IMR-90 (cell line): Measurements from ENCODE around the gene MAP7. TPM values are rescaled to one million over a fixed set of nuclear protein-coding genes. Genes with fewer than 3 reads are reported as not detected.

Experiments
- ATAC-seq: fragments of 200-7000 bp; cut with Tn5 transposase; 2 replicates; pipeline ENCODE4 v1.9.1; 2020; ENCODE audit warnings: low read depth, mild to moderate bottlenecking, moderate library complexity
- BruUV-seq: library from RNA; stranded (reverse); fragments of 400-500 nt; replicated peaks from 2 replicates; lab custom pipeline; 2021; lab: Mats Ljungman, UMichigan
- CTCF ChIA-PET: fragments of 300-600 bp; formaldehyde crosslinking; extraction: SDS; loops from one replicate; lab custom pipeline; 2021; ENCODE audit warnings: antibody characterized with exemption; lab: Yijun Ruan, JAX
- POLR2A ChIA-PET: fragments of 300-600 bp; sonication (Branson Sonifier 250); formaldehyde crosslinking; loops from one replicate; lab custom pipeline; 2022; ENCODE audit warnings: antibody characterized with exemption; ENCODE audit not compliant: unreplicated experiment; lab: Charles Lee
- DNase-seq: peaks from one replicate; pipeline ENCODE4 v3.0.0; 2013
- H2AFZ ChIP-seq: replicated peaks from 2 replicates; pipeline ENCODE3; 2013; ENCODE audit warnings: low read length, mild to moderate bottlenecking; ENCODE audit not compliant: poor library complexity
- H2AK5ac ChIP-seq: 2 replicates; pipeline ENCODE4 v1.6.1; 2013; ENCODE audit warnings: low read depth, low read length, inconsistent platforms
- H2AK9ac ChIP-seq: replicated peaks from 2 replicates; pipeline ENCODE3; 2013; ENCODE audit warnings: mild to moderate bottlenecking, low read depth, low read length, moderate library complexity; ENCODE audit not compliant: poor library complexity
- H2BK120ac ChIP-seq: 2 replicates; pipeline ENCODE4 v1.6.1; 2013; ENCODE audit warnings: low read depth, low read length, inconsistent platforms
- H2BK15ac ChIP-seq: 3 replicates; pipeline ENCODE4 v1.6.1; 2013; ENCODE audit warnings: low read depth, low read length, inconsistent platforms
- H2BK20ac ChIP-seq: 2 replicates; pipeline ENCODE4 v1.6.1; 2013; ENCODE audit warnings: low read depth, mild to moderate bottlenecking, inconsistent platforms, low read length, moderate library complexity
- H2BK5ac ChIP-seq: 2 replicates; pipeline ENCODE4 v1.6.1; 2013; ENCODE audit warnings: mild to moderate bottlenecking, low read depth, low read length, inconsistent platforms; ENCODE audit not compliant: poor library complexity, severe bottlenecking
- H3K14ac ChIP-seq: replicated peaks from 2 replicates; pipeline ENCODE4 v1.6.1; 2013; ENCODE audit warnings: low read depth, low read length, inconsistent platforms
- H3K18ac ChIP-seq: 2 replicates; pipeline ENCODE4 v1.6.1; 2013; ENCODE audit warnings: low read depth, low read length, control low read depth
- H3K23ac ChIP-seq: 2 replicates; pipeline ENCODE4 v1.6.1; 2013; ENCODE audit warnings: low read depth, low read length, inconsistent platforms
- H3K27ac ChIP-seq: 2 replicates; pipeline ENCODE4 v1.5.1; 2013; ENCODE audit warnings: mild to moderate bottlenecking, control low read depth, low read length; ENCODE audit not compliant: insufficient read depth
- H3K27me3 ChIP-seq: 2 replicates; pipeline ENCODE4 v1.6.1; 2013; ENCODE audit warnings: low read length; ENCODE audit not compliant: control insufficient read depth, insufficient read depth
- H3K36me3 ChIP-seq: 2 replicates; pipeline ENCODE4 v1.6.1; 2013; ENCODE audit warnings: low read length, mixed read lengths; ENCODE audit not compliant: control insufficient read depth, insufficient read depth
- H3K4ac ChIP-seq: 2 replicates; pipeline ENCODE4 v1.6.1; 2013; ENCODE audit warnings: low read depth, low read length, inconsistent platforms
- H3K4me1 ChIP-seq: 2 replicates; pipeline ENCODE4 v1.6.1; 2013; ENCODE audit warnings: low read length, mixed read lengths; ENCODE audit not compliant: control insufficient read depth, insufficient read depth
- H3K4me2 ChIP-seq: 2 replicates; pipeline ENCODE4 v1.6.1; 2013; ENCODE audit warnings: low read depth, mild to moderate bottlenecking, control low read depth, low read length, moderate library complexity
- H3K4me3 ChIP-seq: 2 replicates; pipeline ENCODE4 v1.5.1; 2013; ENCODE audit warnings: low read depth, mild to moderate bottlenecking, control low read depth, low read length, moderate library complexity; ENCODE audit not compliant: insufficient read depth
- H3K56ac ChIP-seq: 2 replicates; pipeline ENCODE4 v1.6.1; 2013; ENCODE audit warnings: low read length, inconsistent platforms; ENCODE audit not compliant: insufficient read depth; ENCODE audit errors: extremely low read depth
- H3K79me1 ChIP-seq, 2 experiments: 2 replicates each; pipeline ENCODE4 v1.6.1; 2013; ENCODE audit warnings: low read length in 2 of 2, inconsistent platforms in 1 of 2, low read depth in 1 of 2
- H3K9ac ChIP-seq: 2 replicates; pipeline ENCODE4 v1.6.1; 2013; ENCODE audit warnings: low read depth, low read length, control low read depth
- H3K9me1 ChIP-seq: 2 replicates; pipeline ENCODE4 v1.6.1; 2013; ENCODE audit warnings: low read length, inconsistent platforms; ENCODE audit not compliant: insufficient read depth
- H3K9me3 ChIP-seq: 2 replicates; pipeline ENCODE4 v1.6.1; 2013; ENCODE audit warnings: low read length; ENCODE audit not compliant: control insufficient read depth, insufficient read depth
- H4K20me1 ChIP-seq: 2 replicates; pipeline ENCODE4 v1.6.1; 2013; ENCODE audit warnings: low read length, inconsistent platforms; ENCODE audit not compliant: insufficient read depth
- H4K5ac ChIP-seq: 2 replicates; pipeline ENCODE4 v1.6.1; 2013; ENCODE audit warnings: mild to moderate bottlenecking, low read depth, low read length, control low read depth
- H4K8ac ChIP-seq, 2 experiments: 2 replicates each; pipeline ENCODE4 v1.6.1; 2013; ENCODE audit warnings: low read depth in 2 of 2, low read length in 2 of 2, control low read depth in 1 of 2, inconsistent platforms in 1 of 2
- H4K91ac ChIP-seq: 2 replicates; pipeline ENCODE4 v1.6.1; 2013; ENCODE audit warnings: low read depth, low read length, inconsistent platforms; ENCODE audit not compliant: insufficient read depth
- BHLHE40 ChIP-seq: fragments of 150-350 bp; IDR thresholded peaks from 2 replicates; pipeline ENCODE4 v1.6.1; 2016; ENCODE audit warnings: mild to moderate bottlenecking, low read depth, low read length
- CEBPB ChIP-seq: IDR thresholded peaks from 2 replicates; pipeline ENCODE4 v1.6.1; 2012; ENCODE audit warnings: low read depth, low read length, improper control_type of control experiment
- CHD1 ChIP-seq: IDR thresholded peaks from 2 replicates; pipeline ENCODE4 v1.6.1; 2012; ENCODE audit warnings: low read depth, low read length, improper control_type of control experiment
- FOS ChIP-seq: fragments of 150-350 bp; IDR thresholded peaks from 2 replicates; pipeline ENCODE4 v1.6.1; 2016; ENCODE audit warnings: low read depth, low read length
- MAFK ChIP-seq: IDR thresholded peaks from 2 replicates; pipeline ENCODE4 v1.6.1; 2012; ENCODE audit warnings: low read depth, low read length, improper control_type of control experiment
- NFE2L2 ChIP-seq: fragments of 150-350 bp; IDR thresholded peaks from 2 replicates; pipeline ENCODE4 v1.6.1; 2016; ENCODE audit warnings: low read depth, mild to moderate bottlenecking, low read length
- POLR2A ChIP-seq: IDR thresholded peaks from 2 replicates; pipeline ENCODE4 v1.6.1; 2012; ENCODE audit warnings: mild to moderate bottlenecking, low read depth, low read length
- RCOR1 ChIP-seq: IDR thresholded peaks from 2 replicates; pipeline ENCODE4 v1.6.1; 2012; ENCODE audit warnings: mild to moderate bottlenecking, low read length, improper control_type of control experiment; ENCODE audit not compliant: insufficient replicate concordance
- RFX5 ChIP-seq: IDR thresholded peaks from 2 replicates; pipeline ENCODE4 v1.8.0; 2012; ENCODE audit warnings: low read depth, mild to moderate bottlenecking, low read length, moderate library complexity
- SMC3 ChIP-seq: fragments of 150-350 bp; IDR thresholded peaks from 2 replicates; pipeline ENCODE4 v1.6.1; 2016; ENCODE audit warnings: low read depth, mild to moderate bottlenecking, antibody characterized with exemption, low read length, moderate library complexity
- USF2 ChIP-seq: fragments of 150-350 bp; IDR thresholded peaks from 2 replicates; pipeline ENCODE4 v1.6.1; 2017; ENCODE audit warnings: mild to moderate bottlenecking, antibody characterized with exemption, low read length, low read depth
- WGBS, 2 experiments: methylation state at CpG; one replicate each; pipeline versions ENCODE4 v1.1.5 to v1.1.7; 2013; ENCODE audit warnings: missing lambda C conversion rate in 2 of 2; ENCODE audit not compliant: insufficient read length in 1 of 2; ENCODE audit errors: extremely low coverage in 2 of 2; 5-methylcytosine and 5-hydroxymethylcytosine counted together
- dilution Hi-C: fragments of 300-500 bp; cut with HindIII; formaldehyde crosslinking; loops from one replicate; pipeline ENCODE4 v1.14.3; 2018; ENCODE audit warnings: low sequenced_read_pairs; ENCODE audit not compliant: unreplicated experiment
- in situ Hi-C: fragments of 300-500 bp; cut with MboI; formaldehyde crosslinking; loops from 3 replicates; pipeline ENCODE4 v1.14.3; 2019; ENCODE audit warnings: low sequenced_read_pairs, inconsistent platforms, mixed read lengths
- intact Hi-C: fragments of 100-400 bp; cut with micrococcal nuclease; formaldehyde crosslinking; loops from 2 replicates; pipeline ENCODE4 v1.10.0; 2022
- polyA plus RNA-seq, 3 experiments: library from polyadenylated mRNA; depleted of rRNA; stranded (reverse); fragments of >200 nt; gene quantifications; 2 replicates each; pipeline ENCODE4 v1.2.3, GENCODE V29; 2012; ENCODE audit warnings: low replicate concordance in 1 of 3
- total RNA-seq: library from RNA; depleted of rRNA; stranded (reverse); fragments of >200 nt; gene quantifications from 2 replicates; pipeline ENCODE4 v1.2.3, GENCODE V29; 2012
- TF ChIP-seq, protein P1 (sequence below): conservative IDR thresholded peaks from 2 replicates; pipeline ENCODE4 v1.5.1; 2012; ENCODE audit warnings: mild to moderate bottlenecking, low read depth, low read length, improper control_type of control experiment

The MAP7 gene
- total and polyA plus RNA-seq, 2 of the 4 experiments (the other 2 are of a cell fraction): 0.19 to 0.36 TPM

DNA sequence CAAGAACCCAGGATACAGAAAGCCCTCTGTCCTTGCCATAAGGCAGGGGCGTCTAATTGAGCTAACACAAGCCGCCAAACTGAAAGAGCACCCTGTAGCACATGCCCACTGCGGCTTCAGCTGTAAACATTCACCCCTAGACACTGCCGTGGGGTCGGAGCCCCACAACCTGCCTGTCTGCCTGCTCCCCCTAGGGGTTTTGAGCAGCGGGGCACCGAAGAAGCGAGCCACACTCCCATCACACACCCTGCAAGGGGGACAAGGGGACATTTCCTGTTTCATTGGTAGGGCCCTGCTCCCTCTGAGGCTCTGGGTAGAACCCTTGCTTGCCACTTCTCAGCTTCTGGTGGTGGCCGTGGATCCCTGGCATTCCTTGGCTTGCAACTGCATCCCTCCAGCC is 215.4 kb downstream of the MAP7 start:
- BruUV-seq: no TSS peak
- Histone ChIP-seq H4K91ac (no peak overlapping the region), H4K8ac (no peak overlapping the region), H3K9me3 (no peaks in the 10 kb centered on the region), H2BK120ac (no peak overlapping the region), H3K4ac (no peak overlapping the region), H3K27ac (no peak overlapping the region), H3K36me3 (no peaks in the 10 kb centered on the region), H3K4me3 (no peak overlapping the region), H3K14ac (no peak overlapping the region), H3K9ac (no peak overlapping the region), H2AK5ac (no peak overlapping the region), H2BK15ac (no peak overlapping the region), H3K56ac (no peak overlapping the region), H4K20me1 (no peaks in the 10 kb centered on the region), H2AK9ac (no peak overlapping the region), H3K18ac (no peak overlapping the region), H3K79me1 (no peaks in the 10 kb centered on the region), H3K4me1 (peaks cover 3% of the 10 kb centered on the region; the same call in 1 of the 2 replicates), H3K4me2 (no peak overlapping the region), H4K5ac (no peak overlapping the region), H3K9me1 (no peaks in the 10 kb centered on the region), H2AFZ (no peak overlapping the region), H2BK5ac (no peak overlapping the region), H3K27me3 (peaks cover 11% of the 10 kb centered on the region), H2BK20ac (no peak overlapping the region), H3K23ac (no peak overlapping the region)
- in situ Hi-C loops: no loop called here
- ChIA-PET POLR2A (no interaction called here), CTCF (no interaction called here)
- intact Hi-C loops: no loop called here
- dilution Hi-C loops: no loop called here
- ATAC-seq (no peak), DNase-seq (no peak)
- whole genome bisulfite sequencing, 2 experiments: 90% methylated on average over 3 of the region's 9 CpGs; no CpG with 5 or more reads in 1 of the 2 experiments
- TF ChIP-seq FOS: no peak
- TF ChIP-seq POLR2A: no peak
- no peak for TF ChIP-seq SMC3
- no peak for TF ChIP-seq NFE2L2
- TF ChIP-seq BHLHE40: no peak
- TF ChIP-seq CHD1: no peak
- no peak for TF ChIP-seq RCOR1
- no peak for TF ChIP-seq MAFK
- TF ChIP-seq, protein P1, sequence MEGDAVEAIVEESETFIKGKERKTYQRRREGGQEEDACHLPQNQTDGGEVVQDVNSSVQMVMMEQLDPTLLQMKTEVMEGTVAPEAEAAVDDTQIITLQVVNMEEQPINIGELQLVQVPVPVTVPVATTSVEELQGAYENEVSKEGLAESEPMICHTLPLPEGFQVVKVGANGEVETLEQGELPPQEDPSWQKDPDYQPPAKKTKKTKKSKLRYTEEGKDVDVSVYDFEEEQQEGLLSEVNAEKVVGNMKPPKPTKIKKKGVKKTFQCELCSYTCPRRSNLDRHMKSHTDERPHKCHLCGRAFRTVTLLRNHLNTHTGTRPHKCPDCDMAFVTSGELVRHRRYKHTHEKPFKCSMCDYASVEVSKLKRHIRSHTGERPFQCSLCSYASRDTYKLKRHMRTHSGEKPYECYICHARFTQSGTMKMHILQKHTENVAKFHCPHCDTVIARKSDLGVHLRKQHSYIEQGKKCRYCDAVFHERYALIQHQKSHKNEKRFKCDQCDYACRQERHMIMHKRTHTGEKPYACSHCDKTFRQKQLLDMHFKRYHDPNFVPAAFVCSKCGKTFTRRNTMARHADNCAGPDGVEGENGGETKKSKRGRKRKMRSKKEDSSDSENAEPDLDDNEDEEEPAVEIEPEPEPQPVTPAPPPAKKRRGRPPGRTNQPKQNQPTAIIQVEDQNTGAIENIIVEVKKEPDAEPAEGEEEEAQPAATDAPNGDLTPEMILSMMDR: no peak
- no peak for TF ChIP-seq CEBPB
- no peak for TF ChIP-seq USF2
- no peak for TF ChIP-seq RFX5
